ENCODE measurements around the gene AANAT.
"Not testable (repeated sequence)": the region's sequence is repeated elsewhere in the genome, so short reads cannot be mapped to it uniquely, and the experiment has no call there.

The AANAT gene

GRCh38 chr17:76501018-76501826 lies 33.8 kb downstream of the AANAT start, which contains the start of gene RHBDF2:
RHBDF2 (minus strand) TSS chr17:76501423; CDS start chr17:76481524, 19,899 bp downstream.
- no peak for TF ChIP-seq CTCF (conservative IDR thresholded peaks at IDR 0.05; ENCODE audit: low read length)
- DNase-seq (ENCODE audit: low read depth): peak; percentile 70
- peak within 1 kb of the TSS; percentile 65 for H3K4me3 ChIP-seq (ENCODE audit: low read length)

GRCh38 chr17:76501827-76502307 lies 34.5 kb downstream of the AANAT start:
- peak overlapping the region; percentile 65 for H3K4me3 ChIP-seq (ENCODE audit: low read length)
- DNase-seq (ENCODE audit: low read depth): no peak
- TF ChIP-seq CTCF (conservative IDR thresholded peaks at IDR 0.05; ENCODE audit: low read length): no peak

GRCh38 chr17:76502341-76503211 lies 35.2 kb downstream of the AANAT start:
- DNase-seq (ENCODE audit: low read depth): no peak
- H3K4me3 ChIP-seq (ENCODE audit: low read length): no peak overlapping the region
- TF ChIP-seq CTCF (conservative IDR thresholded peaks at IDR 0.05; ENCODE audit: low read length): no peak

- DNase-seq (ENCODE audit: low read depth): no peak
Observed at GRCh38 chr17:76504117-76504516, 36.7 kb downstream of the AANAT start.

GRCh38 chr17:76506408-76507345 lies 39.3 kb downstream of the AANAT start:
- TF ChIP-seq CTCF (conservative IDR thresholded peaks at IDR 0.05; ENCODE audit: low read length): peak; percentile 82
- peak; percentile 48 for DNase-seq (ENCODE audit: low read depth)
- H3K4me3 ChIP-seq (ENCODE audit: low read length): no peak overlapping the region

More at GRCh38 chr17:76504117-76504516, 36.7 kb downstream of the AANAT start:
- no peak for TF ChIP-seq CTCF (conservative IDR thresholded peaks at IDR 0.05; ENCODE audit: low read length)
- no peak overlapping the region for H3K4me3 ChIP-seq (ENCODE audit: low read length)

GRCh38 chr17:76508472-76509063 lies 41.2 kb downstream of the AANAT start:
- H3K4me3 ChIP-seq (ENCODE audit: low read length); DNase-seq (ENCODE audit: low read depth): not testable (repeated sequence)
